HepG2 (cell line): ENCODE measurements around the gene ATF1. TPM values are rescaled to one million over a fixed set of nuclear protein-coding genes. Genes with fewer than 3 reads are reported as not detected.

ENCODE experiments used
- ATAC-seq: fragments of 200-7000 bp; cut with Tn5 transposase; 3 replicates; pipeline ENCODE4 v1.9.1; 2020; ENCODE audit warnings: mild to moderate bottlenecking, moderate library complexity
- BruUV-seq: library from RNA; stranded (reverse); fragments of 400-500 nt; replicated peaks from 2 replicates; lab custom pipeline; 2021; lab: Mats Ljungman, UMichigan
- CTCF ChIA-PET: fragments of 300-600 bp; formaldehyde crosslinking; extraction: SDS; loops from one replicate; lab custom pipeline; 2021; ENCODE audit warnings: low total read pairs, inconsistent platforms, low intra/inter-chr PET ratio; lab: Yijun Ruan, JAX
- POLR2A ChIA-PET: fragments of 350-600 bp; sonication (Branson Sonifier 250); formaldehyde crosslinking; loops from one replicate; lab custom pipeline; 2020; ENCODE audit warnings: antibody characterized with exemption, inconsistent platforms; lab: Yijun Ruan, JAX
- DNase-seq: peaks from one replicate; pipeline ENCODE4 v3.0.0-alpha.2; 2015; ENCODE audit warnings: low spot score
- FAIRE-seq: peaks from 3 replicates; lab custom pipeline; 2011; peaks lifted over from hg19 to GRCh38; lab: Jason Lieb, UNC
- H2AFZ ChIP-seq: one replicate; pipeline ENCODE4 v1.6.1; 2011; ENCODE audit warnings: low read length, inconsistent platforms
- H3K27ac ChIP-seq: fragments of 300-600 bp; 3 replicates; pipeline ENCODE4 v1.8.0; 2011; ENCODE audit warnings: mixed run types, mild to moderate bottlenecking, mixed read lengths, low read length, inconsistent platforms; ENCODE audit not compliant: insufficient read depth; ENCODE audit errors: extremely low read length
- H3K27me3 ChIP-seq, 2 experiments: fragments of 200-600 bp in 1 of 2; 2 replicates in 1 of 2; 3 replicates in 1 of 2; pipeline versions ENCODE4 v1.6.0 to v1.8.0; 2011; ENCODE audit warnings: low read length in 2 of 2, mild to moderate bottlenecking in 2 of 2, moderate library complexity in 2 of 2, inconsistent platforms in 1 of 2; ENCODE audit not compliant: insufficient read depth in 2 of 2, control insufficient read depth in 1 of 2
- H3K36me3 ChIP-seq, 2 experiments: fragments of 200-600 bp in 1 of 2; replicated peaks in 1 of 2; 2 replicates in 1 of 2; 3 replicates in 1 of 2; pipeline versions ENCODE4 v1.5.1 to v1.8.0; 2011; ENCODE audit warnings: low read length in 2 of 2, inconsistent platforms in 1 of 2; ENCODE audit not compliant: insufficient read depth in 2 of 2, control insufficient read depth in 1 of 2
- H3K4me1 ChIP-seq: 2 replicates; pipeline ENCODE4 v1.5.1; 2012; ENCODE audit warnings: low read length, inconsistent platforms; ENCODE audit not compliant: insufficient read depth
- H3K4me2 ChIP-seq: 2 replicates; pipeline ENCODE4 v1.6.0; 2011; ENCODE audit warnings: low read depth, low read length, inconsistent platforms
- H3K4me3 ChIP-seq, 3 experiments: fragments of 200-600 bp in 1 of 3; sonication (generic), shearing (Covaris generic) in 1 of 3; replicated peaks in 1 of 3; 2 replicates each; pipeline ENCODE4 v1.5.1; 2011 to 2016; ENCODE audit warnings: low read length in 3 of 3, inconsistent platforms in 2 of 3, low read depth in 2 of 3, mild to moderate bottlenecking in 2 of 3, control low read depth in 1 of 3, mixed read lengths in 1 of 3; ENCODE audit not compliant: insufficient read depth in 1 of 3
- H3K79me2 ChIP-seq: one replicate; pipeline ENCODE4 v1.6.1; 2011; ENCODE audit warnings: low read length, inconsistent platforms; ENCODE audit not compliant: insufficient read depth
- H3K9ac ChIP-seq: 2 replicates; pipeline ENCODE4 v1.6.0; 2011; ENCODE audit warnings: mild to moderate bottlenecking, low read depth, low read length, inconsistent platforms; ENCODE audit not compliant: insufficient read depth
- H3K9me3 ChIP-seq: 2 replicates; pipeline ENCODE4 v1.5.1; 2012; ENCODE audit warnings: mild to moderate bottlenecking, low read length
- H4K20me1 ChIP-seq: 2 replicates; pipeline ENCODE4 v1.6.0; 2011; ENCODE audit warnings: inconsistent platforms, mild to moderate bottlenecking, low read length, moderate library complexity; ENCODE audit not compliant: insufficient read depth
- CC2D1A ChIP-seq: sonication (generic); formaldehyde crosslinking; IDR thresholded peaks from 2 replicates; pipeline ENCODE4 v1.8.1; 2023; ENCODE audit warnings: mild to moderate bottlenecking, missing genetic modification reagents
- KDM4B ChIP-seq: sonication (generic); formaldehyde crosslinking; IDR thresholded peaks from 2 replicates; pipeline ENCODE4 v1.4.0; 2020; ENCODE audit warnings: missing genetic modification reagents
- NFKBIZ ChIP-seq: IDR thresholded peaks from 2 replicates; pipeline ENCODE4 v1.6.1; 2018; ENCODE audit warnings: missing genetic modification reagents, missing compliant biosample characterization
- PAF1 ChIP-seq: IDR thresholded peaks from 2 replicates; pipeline ENCODE4 v1.6.1; 2016; ENCODE audit warnings: missing genetic modification reagents, missing compliant biosample characterization
- POLR2G ChIP-seq: fragments of 200-400 bp; formaldehyde crosslinking; IDR thresholded peaks from 2 replicates; pipeline ENCODE4 v1.6.1; 2018; ENCODE audit warnings: mild to moderate bottlenecking, low read depth, low read length, moderate library complexity
- PTBP1 ChIP-seq: fragments of 200-400 bp; formaldehyde crosslinking; IDR thresholded peaks from 2 replicates; pipeline ENCODE4 v1.6.1; 2018; ENCODE audit warnings: low read length, low read depth; ENCODE audit not compliant: poor library complexity, severe bottlenecking
- RCOR2 ChIP-seq: IDR thresholded peaks from 2 replicates; pipeline ENCODE4 v1.6.1; 2016; ENCODE audit warnings: missing biosample characterization, missing genetic modification reagents
- SP4 ChIP-seq: sonication (generic); formaldehyde crosslinking; IDR thresholded peaks from 2 replicates; pipeline ENCODE4 v1.8.1; 2023; ENCODE audit warnings: mild to moderate bottlenecking, missing genetic modification reagents
- ZFP82 ChIP-seq: sonication (generic); formaldehyde crosslinking; IDR thresholded peaks from 2 replicates; pipeline ENCODE4 v1.5.1; 2020; ENCODE audit warnings: mild to moderate bottlenecking, missing genetic modification reagents, borderline replicate concordance
- ZNF550 ChIP-seq: sonication (generic); formaldehyde crosslinking; IDR thresholded peaks from 2 replicates; pipeline ENCODE4 v1.4.0; 2020; ENCODE audit warnings: mild to moderate bottlenecking, missing genetic modification reagents, borderline replicate concordance
- ZNF850 ChIP-seq: sonication (generic); formaldehyde crosslinking; conservative IDR thresholded peaks from 2 replicates; pipeline ENCODE4 v1.9.0; 2021; ENCODE audit warnings: mild to moderate bottlenecking, missing genetic modification reagents
- WGBS: methylation state at CpG from one replicate; pipeline ENCODE4 v1.1.6; 2017; ENCODE audit warnings: low lambda C conversion rate; 5-methylcytosine and 5-hydroxymethylcytosine counted together
- in situ Hi-C: cut with HindIII; loops from 2 replicates; pipeline ENCODE4 v1.10.0; 2017; ENCODE audit warnings: low pct_unique_long_range_greater_than_20kb; ENCODE audit not compliant: extremely low pct_ligation_motif_present
- intact Hi-C: fragments of 100-400 bp; cut with micrococcal nuclease; formaldehyde crosslinking; loops from one replicate; pipeline ENCODE4 v1.10.0; 2022; ENCODE audit not compliant: unreplicated experiment
- polyA plus RNA-seq, 8 experiments: library from polyadenylated mRNA; depleted of rRNA in 3 of 8; stranded (reverse) in 7 of 8; unstranded in 1 of 8; fragments of >200 nt; fragmentation: Illumina TruSeq in 4 of 8; extraction: Trizol in 4 of 8; gene quantifications; 2 replicates each; pipeline versions ENCODE4 v1.2.1 to v1.2.3, GENCODE V29; 2011 to 2016; ENCODE audit warnings: low read depth in 4 of 8, missing spikeins in 1 of 8, mixed read lengths in 1 of 8; ENCODE audit not compliant: insufficient read depth in 1 of 8
- total RNA-seq, 5 experiments: library from RNA; depleted of rRNA; stranded (reverse); fragments of >200 nt; fragmentation: Illumina TruSeq; extraction: Trizol; gene quantifications; 2 replicates each; pipeline ENCODE4 v1.2.3, GENCODE V29; 2016; ENCODE audit warnings: low read depth in 1 of 5
- TF ChIP-seq, protein P1 (sequence below): sonication (generic); formaldehyde crosslinking; IDR thresholded peaks from 2 replicates; pipeline ENCODE4 v1.4.0; 2020; ENCODE audit warnings: mild to moderate bottlenecking, missing genetic modification reagents
- TF ChIP-seq, protein P2 (sequence below), 2 experiments: fragments of 450-650 bp in 1 of 2; sonication (generic) in 1 of 2; formaldehyde crosslinking in 1 of 2; IDR thresholded peaks; 2 replicates each; pipeline versions ENCODE4 v1.6.1 to v1.8.0; 2016 to 2022; ENCODE audit warnings: antibody characterized with exemption in 1 of 2, mild to moderate bottlenecking in 1 of 2, missing genetic modification reagents in 1 of 2
- TF ChIP-seq, protein P3 (sequence below): sonication (generic); formaldehyde crosslinking; IDR thresholded peaks from 2 replicates; pipeline ENCODE4 v1.5.1; 2020; ENCODE audit warnings: missing genetic modification reagents, mild to moderate bottlenecking, borderline replicate concordance

ATF1 gene
- total and polyA plus RNA-seq, 2 of the 13 experiments (the other 11 are each of a cell fraction or from before 2014, with no cell fraction given), result 29.3 to 52.0 TPM

DNA sequence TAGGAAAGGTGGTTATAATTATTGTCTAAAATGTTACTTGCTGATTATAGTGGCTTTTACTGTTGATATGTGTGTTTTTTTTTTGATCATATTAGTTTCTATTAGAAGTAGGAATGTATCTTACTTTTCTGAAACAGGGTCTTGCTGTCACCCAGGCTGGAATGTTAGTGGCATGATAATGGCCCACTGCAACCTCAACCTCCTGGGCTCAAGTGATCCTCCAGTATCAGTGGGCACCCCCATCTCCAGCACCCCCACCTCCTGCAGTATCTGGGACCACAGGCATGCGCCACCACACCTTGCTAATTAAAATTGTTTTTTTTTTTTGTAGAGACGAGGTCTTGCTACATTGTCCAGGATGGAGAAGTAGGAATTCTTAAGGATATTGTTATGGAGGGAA, 11.3 kb downstream of the ATF1 start:
- POLR2A ChIA-PET, result interaction anchor here (0.7 kb wide), 1 partner anchor 12 kb away, joined by 5 read pairs; the partner anchor contains the start of gene ATF1
- intact Hi-C loops, result no loop called here
- FAIRE-seq, result no peak
- TF ChIP-seq RCOR2 (CRISPR knock-in tag) (no peak), SP4 (CRISPR knock-in tag) (no peak), PAF1 (CRISPR knock-in tag) (no peak), CC2D1A (CRISPR knock-in tag) (no peak), PTBP1 (no peak), NFKBIZ (no peak), ZNF550 (CRISPR knock-in tag) (no peak), POLR2G (no peak), ZFP82 (CRISPR knock-in tag) (no peak), KDM4B (no peak), ZNF850 (CRISPR knock-in tag) (no peak)
- TF ChIP-seq, protein P1, sequence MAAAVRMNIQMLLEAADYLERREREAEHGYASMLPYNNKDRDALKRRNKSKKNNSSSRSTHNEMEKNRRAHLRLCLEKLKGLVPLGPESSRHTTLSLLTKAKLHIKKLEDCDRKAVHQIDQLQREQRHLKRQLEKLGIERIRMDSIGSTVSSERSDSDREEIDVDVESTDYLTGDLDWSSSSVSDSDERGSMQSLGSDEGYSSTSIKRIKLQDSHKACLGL, result no peak
- TF ChIP-seq, protein P2, sequence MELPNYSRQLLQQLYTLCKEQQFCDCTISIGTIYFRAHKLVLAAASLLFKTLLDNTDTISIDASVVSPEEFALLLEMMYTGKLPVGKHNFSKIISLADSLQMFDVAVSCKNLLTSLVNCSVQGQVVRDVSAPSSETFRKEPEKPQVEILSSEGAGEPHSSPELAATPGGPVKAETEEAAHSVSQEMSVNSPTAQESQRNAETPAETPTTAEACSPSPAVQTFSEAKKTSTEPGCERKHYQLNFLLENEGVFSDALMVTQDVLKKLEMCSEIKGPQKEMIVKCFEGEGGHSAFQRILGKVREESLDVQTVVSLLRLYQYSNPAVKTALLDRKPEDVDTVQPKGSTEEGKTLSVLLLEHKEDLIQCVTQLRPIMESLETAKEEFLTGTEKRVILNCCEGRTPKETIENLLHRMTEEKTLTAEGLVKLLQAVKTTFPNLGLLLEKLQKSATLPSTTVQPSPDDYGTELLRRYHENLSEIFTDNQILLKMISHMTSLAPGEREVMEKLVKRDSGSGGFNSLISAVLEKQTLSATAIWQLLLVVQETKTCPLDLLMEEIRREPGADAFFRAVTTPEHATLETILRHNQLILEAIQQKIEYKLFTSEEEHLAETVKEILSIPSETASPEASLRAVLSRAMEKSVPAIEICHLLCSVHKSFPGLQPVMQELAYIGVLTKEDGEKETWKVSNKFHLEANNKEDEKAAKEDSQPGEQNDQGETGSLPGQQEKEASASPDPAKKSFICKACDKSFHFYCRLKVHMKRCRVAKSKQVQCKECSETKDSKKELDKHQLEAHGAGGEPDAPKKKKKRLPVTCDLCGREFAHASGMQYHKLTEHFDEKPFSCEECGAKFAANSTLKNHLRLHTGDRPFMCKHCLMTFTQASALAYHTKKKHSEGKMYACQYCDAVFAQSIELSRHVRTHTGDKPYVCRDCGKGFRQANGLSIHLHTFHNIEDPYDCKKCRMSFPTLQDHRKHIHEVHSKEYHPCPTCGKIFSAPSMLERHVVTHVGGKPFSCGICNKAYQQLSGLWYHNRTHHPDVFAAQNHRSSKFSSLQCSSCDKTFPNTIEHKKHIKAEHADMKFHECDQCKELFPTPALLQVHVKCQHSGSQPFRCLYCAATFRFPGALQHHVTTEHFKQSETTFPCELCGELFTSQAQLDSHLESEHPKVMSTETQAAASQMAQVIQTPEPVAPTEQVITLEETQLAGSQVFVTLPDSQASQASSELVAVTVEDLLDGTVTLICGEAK (IDR thresholded peaks at IDR 0.05), result no peak
- TF ChIP-seq, protein P2 (CRISPR knock-in tag; IDR thresholded peaks at IDR 0.05), result no peak
- TF ChIP-seq, protein P3, sequence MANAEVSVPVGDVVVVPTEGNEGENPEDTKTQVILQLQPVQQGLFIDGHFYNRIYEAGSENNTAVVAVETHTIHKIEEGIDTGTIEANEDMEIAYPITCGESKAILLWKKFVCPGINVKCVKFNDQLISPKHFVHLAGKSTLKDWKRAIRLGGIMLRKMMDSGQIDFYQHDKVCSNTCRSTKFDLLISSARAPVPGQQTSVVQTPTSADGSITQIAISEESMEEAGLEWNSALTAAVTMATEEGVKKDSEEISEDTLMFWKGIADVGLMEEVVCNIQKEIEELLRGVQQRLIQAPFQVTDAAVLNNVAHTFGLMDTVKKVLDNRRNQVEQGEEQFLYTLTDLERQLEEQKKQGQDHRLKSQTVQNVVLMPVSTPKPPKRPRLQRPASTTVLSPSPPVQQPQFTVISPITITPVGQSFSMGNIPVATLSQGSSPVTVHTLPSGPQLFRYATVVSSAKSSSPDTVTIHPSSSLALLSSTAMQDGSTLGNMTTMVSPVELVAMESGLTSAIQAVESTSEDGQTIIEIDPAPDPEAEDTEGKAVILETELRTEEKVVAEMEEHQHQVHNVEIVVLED (CRISPR knock-in tag), result no peak

More for the DNA sequence above, 11.3 kb downstream of the ATF1 start:
- Histone ChIP-seq H3K79me2 (peaks cover 60% of the 10 kb centered on the region), H3K4me2 (no peak overlapping the region), H3K36me3 (peaks cover 0 to 6% of the 10 kb centered on the region in 2 experiments; a peak in 2 of 5 replicates), H3K27ac (no peak overlapping the region), H2AFZ (no peak overlapping the region), H3K9me3 (no peaks in the 10 kb centered on the region), H3K4me3 (no peak overlapping the region), H3K9ac (no peak overlapping the region), H3K4me1 (peaks cover 12% of the 10 kb centered on the region), H3K27me3 (no peaks in the 10 kb centered on the region), H4K20me1 (no peaks in the 10 kb centered on the region)
- CTCF ChIA-PET, result no interaction called here
- in situ Hi-C loops, result no loop called here
- DNase-seq (no peak), ATAC-seq (no peak)
- BruUV-seq, result no TSS peak
- WGBS, result 97% methylated on average over 2 of the region's 2 CpGs
